Memory B cell (primary cell): Measurements from ENCODE around the gene LRRC53.

Experiments
- ATAC-seq: fragments of 150-1000 bp; cut with Tn5 transposase; 2 replicates; pipeline ENCODE4 v1.10.0; 2021; ENCODE audit warnings: low read depth, mild to moderate bottlenecking, moderate library complexity
- DNase-seq, 2 donors: peaks; one replicate each; pipeline ENCODE4 v3.0.0; 2022; ENCODE audit warnings: low spot score in 2 of 2
- H3K27ac Mint-ChIP-seq: one replicate; pipeline ENCODE4 v1.8.0; 2022; ENCODE audit warnings: mild to moderate bottlenecking, moderate library complexity, mixed read lengths
- H3K27me3 Mint-ChIP-seq: one replicate; pipeline ENCODE4 v1.8.0; 2022; ENCODE audit warnings: mixed read lengths
- H3K36me3 Mint-ChIP-seq: one replicate; pipeline ENCODE4 v1.8.0; 2022; ENCODE audit warnings: mild to moderate bottlenecking, mixed read lengths
- H3K4me1 Mint-ChIP-seq: one replicate; pipeline ENCODE4 v1.8.0; 2022; ENCODE audit warnings: mixed read lengths
- H3K4me3 Mint-ChIP-seq: one replicate; pipeline ENCODE4 v1.8.0; 2022; ENCODE audit warnings: mild to moderate bottlenecking, moderate library complexity, mixed read lengths
- H3K9me3 Mint-ChIP-seq: one replicate; pipeline ENCODE4 v1.8.0; 2022; ENCODE audit warnings: mixed read lengths

LRRC53 gene

DNA sequence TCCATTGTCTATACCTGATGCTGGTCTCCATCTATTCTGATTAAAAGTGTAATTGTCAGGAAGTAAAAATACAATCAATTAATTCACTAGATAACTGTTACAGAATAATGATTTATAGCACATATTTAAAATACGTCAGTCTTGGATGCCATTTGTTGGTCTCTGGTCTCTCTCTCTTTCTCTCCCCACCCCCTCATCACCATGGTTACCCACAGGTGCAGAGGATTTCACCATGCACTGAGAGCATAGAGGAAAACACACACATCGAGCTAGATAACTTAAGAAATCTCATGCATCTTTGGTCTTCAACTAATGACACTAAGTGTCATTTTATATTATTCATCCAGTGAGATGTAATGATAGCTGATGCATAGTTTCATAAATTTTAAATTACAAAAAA, 33.4 kb downstream of the LRRC53 start:
- no peak for ATAC-seq
- DNase-seq = no peak
- peaks cover 3% of the 10 kb centered on the region for H3K27me3 Mint-ChIP-seq

DNA sequence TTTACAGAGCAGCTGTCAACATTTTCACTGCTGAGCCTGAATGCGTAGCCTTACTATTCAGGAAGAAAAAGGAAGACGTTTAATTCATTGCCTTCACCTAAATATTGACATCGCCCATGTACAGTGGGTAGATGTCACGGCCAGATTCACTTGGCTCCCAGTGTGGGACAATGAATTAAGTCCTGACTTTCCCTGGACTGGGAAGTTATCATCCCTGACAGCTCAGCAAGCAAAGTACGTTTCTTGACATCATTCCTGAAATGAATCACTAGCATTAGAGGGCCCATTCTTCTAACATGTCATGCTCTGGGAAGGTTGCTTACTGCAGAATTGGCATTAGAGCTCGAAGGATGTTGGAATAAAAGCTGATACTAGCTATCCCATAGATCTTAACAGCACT, 37.8 kb downstream of the LRRC53 start:
- H3K27ac Mint-ChIP-seq = no peak overlapping the region
- H3K36me3 Mint-ChIP-seq = no peaks in the 10 kb centered on the region
- H3K4me3 Mint-ChIP-seq = no peak overlapping the region
- no peaks in the 10 kb centered on the region for H3K4me1 Mint-ChIP-seq
- no peak for ATAC-seq
- H3K9me3 Mint-ChIP-seq = no peaks in the 10 kb centered on the region
- H3K27me3 Mint-ChIP-seq = peaks cover 3% of the 10 kb centered on the region
- no peak for DNase-seq

More for the DNA sequence above, 33.4 kb downstream of the LRRC53 start:
- Mint-ChIP-seq H3K4me1 (no peaks in the 10 kb centered on the region), H3K27ac (no peak overlapping the region), H3K4me3 (no peak overlapping the region), H3K9me3 (no peaks in the 10 kb centered on the region), H3K36me3 (no peaks in the 10 kb centered on the region)

DNA sequence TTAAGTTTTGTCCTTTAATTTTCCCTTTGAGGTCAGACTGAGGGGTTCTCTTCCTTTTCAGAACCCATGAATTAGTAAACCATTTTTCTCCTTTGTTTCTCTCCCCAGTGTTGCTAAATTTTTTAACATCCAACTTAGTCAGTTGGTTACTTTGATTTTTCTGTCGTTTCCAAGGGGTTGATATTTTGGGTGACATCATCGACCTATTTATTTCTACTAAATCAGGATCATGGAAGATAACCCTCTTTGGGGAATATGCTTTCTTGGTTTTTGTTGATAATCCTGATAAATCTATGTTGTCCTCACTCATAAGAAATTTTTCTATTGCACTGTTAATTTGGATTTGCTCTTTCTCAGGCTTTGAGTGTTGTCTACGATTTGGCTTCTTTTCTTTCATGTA, 40.9 kb downstream of the LRRC53 start:
- no peak for ATAC-seq
- no peaks in the 10 kb centered on the region for H3K36me3 Mint-ChIP-seq

DNA sequence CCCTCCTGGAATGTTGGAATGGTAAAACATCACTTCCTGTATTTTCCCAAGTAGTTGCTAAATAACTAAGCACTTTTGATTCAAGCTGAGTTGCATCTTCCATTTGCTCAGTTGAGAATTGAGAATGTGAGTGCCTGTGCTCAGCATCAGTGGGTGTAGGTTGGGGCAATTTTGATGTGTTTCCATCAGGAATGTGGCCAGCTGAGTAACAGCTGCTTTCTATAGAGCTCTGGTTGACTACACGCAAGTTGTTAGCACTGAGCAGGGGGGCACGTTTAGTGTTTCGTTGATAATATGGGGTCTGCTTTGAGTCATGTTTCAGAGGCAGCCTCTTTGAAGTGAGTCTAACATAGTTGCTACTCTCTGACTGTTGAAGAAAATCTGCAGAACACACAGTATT, 41.5 kb downstream of the LRRC53 start:
- no peak for DNase-seq
- peaks cover 2% of the 10 kb centered on the region for H3K27me3 Mint-ChIP-seq
- ATAC-seq = no peak

More for the DNA sequence above, 40.9 kb downstream of the LRRC53 start:
- no peak for DNase-seq
- Mint-ChIP-seq H3K27ac (no peak overlapping the region), H3K4me3 (no peak overlapping the region), H3K27me3 (peaks cover 2% of the 10 kb centered on the region), H3K4me1 (no peaks in the 10 kb centered on the region), H3K9me3 (no peaks in the 10 kb centered on the region)

DNA sequence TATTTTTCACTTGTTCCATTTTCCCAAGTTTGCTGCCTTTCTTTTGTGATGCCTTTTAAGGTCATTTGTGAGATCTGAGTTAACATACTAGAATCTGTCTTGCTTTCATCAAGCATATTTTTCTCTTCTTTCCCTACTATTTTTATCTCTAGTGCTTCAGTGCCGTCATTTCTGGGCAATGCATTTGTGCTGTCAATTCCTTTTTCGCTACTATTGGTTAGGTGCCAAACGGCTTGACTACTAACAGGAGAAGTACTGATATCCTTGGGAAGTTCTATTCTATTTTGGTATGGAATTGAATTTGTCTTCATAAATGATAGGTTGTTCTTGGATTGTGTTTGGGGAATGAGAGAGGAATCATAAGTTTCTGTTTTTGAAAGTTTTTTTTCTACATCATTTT, 42.2 kb downstream of the LRRC53 start:
- Mint-ChIP-seq H3K4me3 (no peak overlapping the region), H3K9me3 (no peaks in the 10 kb centered on the region), H3K4me1 (no peaks in the 10 kb centered on the region), H3K27me3 (peaks cover 2% of the 10 kb centered on the region), H3K27ac (no peak overlapping the region), H3K36me3 (no peaks in the 10 kb centered on the region)
- ATAC-seq (no peak), DNase-seq (no peak)

More for the DNA sequence above, 41.5 kb downstream of the LRRC53 start:
- no peak overlapping the region for H3K4me3 Mint-ChIP-seq
- no peak overlapping the region for H3K27ac Mint-ChIP-seq
- H3K36me3 Mint-ChIP-seq = no peaks in the 10 kb centered on the region
- no peaks in the 10 kb centered on the region for H3K9me3 Mint-ChIP-seq
- no peaks in the 10 kb centered on the region for H3K4me1 Mint-ChIP-seq

DNA sequence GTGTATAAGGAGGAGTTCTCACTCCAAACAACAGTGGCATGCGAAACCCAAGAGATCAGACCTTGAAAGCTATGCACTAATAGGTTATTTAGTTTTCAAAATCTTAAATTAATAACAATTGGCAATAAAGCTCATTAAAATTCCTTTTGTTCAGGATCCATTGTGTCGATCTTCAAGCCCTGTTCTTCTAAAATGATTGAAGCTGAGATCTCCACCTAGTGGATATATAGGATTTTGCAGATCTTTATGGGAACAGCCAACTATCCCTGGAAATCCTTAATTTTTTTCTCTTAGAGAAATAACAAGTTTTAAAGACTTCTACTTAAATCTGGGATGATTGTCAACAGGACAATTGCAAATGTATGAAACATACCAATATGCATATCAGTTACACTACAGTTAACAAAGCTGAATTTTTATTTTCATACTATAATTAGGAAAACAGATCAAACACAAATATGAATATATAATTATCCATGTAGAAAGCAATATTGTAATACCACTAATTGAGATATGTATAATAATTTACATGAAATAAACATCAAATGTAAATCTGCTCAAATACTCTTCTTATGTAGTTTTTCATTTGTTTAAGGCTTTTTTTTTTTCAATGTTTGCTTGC, 43.3 kb downstream of the LRRC53 start:
- Mint-ChIP-seq H3K36me3 (no peaks in the 10 kb centered on the region), H3K9me3 (no peaks in the 10 kb centered on the region), H3K27me3 (peaks cover 2% of the 10 kb centered on the region), H3K4me1 (no peaks in the 10 kb centered on the region), H3K27ac (no peak overlapping the region), H3K4me3 (no peak overlapping the region)
- ATAC-seq = no peak
- no peak for DNase-seq

DNA sequence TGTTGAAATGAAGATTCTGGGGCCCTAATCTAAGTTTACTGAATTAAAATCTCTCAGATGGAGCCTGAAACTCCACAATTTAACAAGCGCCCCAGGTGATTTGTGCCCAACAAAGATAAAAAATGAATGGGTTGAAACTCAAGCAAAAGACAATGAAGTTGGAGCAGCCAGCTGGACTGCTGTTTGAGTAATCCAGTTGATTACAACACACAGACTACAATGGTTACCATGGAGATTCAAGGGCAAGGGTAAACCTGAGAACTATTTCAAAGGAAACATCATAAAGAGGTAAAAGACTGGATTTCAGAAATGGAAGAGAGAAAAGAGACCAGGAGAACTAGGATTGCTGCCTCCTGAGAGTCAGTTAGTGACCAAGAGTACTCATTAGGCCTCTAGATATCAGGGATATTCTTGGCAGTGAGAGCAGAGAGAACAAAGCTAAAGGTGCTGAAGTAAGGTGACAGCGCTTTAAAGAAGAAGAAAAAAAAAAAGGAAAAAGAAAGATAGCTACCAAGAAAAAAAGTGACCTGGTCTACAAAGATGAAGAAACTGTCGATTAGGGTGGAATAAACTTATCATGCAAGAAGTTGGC, 44.5 kb downstream of the LRRC53 start:
- Mint-ChIP-seq H3K4me3 (no peak overlapping the region), H3K9me3 (no peaks in the 10 kb centered on the region), H3K27ac (no peak overlapping the region), H3K4me1 (no peaks in the 10 kb centered on the region), H3K36me3 (no peaks in the 10 kb centered on the region), H3K27me3 (peaks cover 2% of the 10 kb centered on the region)
- DNase-seq = no peak
- ATAC-seq = no peak

DNA sequence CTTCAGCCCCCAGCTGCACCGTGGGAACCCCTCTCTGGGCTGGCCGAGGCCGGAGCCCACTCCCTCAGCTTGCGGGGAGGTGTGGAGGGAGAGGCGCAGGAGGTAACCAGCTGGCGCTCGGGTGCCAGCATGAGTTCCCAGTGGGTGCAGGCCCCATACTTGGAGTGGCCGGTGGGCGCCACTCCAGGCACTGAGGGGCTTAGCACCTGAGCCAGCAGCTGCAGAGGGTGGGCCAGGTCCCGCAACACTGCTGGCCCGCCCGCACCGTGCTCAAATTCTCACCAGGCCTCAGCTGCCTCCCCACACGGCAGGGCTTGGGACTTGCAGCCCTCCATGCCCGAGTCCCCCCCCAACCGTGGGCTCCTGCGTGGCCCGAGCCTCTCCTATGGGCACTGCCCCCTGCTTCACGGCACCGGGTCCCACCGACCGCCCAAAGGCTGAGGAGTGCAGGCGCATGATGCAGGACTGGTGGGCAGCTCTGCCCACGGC, 47.2 kb downstream of the LRRC53 start:
- Mint-ChIP-seq H3K27ac (no peak overlapping the region), H3K27me3 (peaks cover 3% of the 10 kb centered on the region), H3K4me3 (no peak overlapping the region), H3K36me3 (no peaks in the 10 kb centered on the region), H3K4me1 (peaks cover 2% of the 10 kb centered on the region), H3K9me3 (no peaks in the 10 kb centered on the region)
- DNase-seq (no peak), ATAC-seq (no peak)

DNA sequence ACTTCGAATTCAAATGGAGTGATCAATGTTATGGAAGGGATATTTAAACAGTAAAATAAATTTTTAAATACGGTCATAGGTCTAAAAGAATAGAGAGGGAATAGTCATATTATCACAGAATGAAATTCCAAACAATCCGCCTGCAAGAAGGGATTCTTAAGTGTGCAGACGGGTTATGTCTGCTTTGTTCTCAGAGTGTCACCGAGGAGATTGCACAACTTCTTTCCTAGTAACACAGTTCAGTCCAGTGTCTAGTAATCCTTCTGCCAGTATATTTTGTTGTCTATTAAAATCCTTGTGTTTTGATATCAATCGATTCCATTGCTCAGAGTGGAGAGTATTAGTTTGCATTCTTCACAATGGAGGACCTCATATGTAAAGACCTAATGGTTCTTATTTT, 48.4 kb downstream of the LRRC53 start:
- H3K36me3 Mint-ChIP-seq = no peaks in the 10 kb centered on the region
- H3K4me1 Mint-ChIP-seq = peaks cover 2% of the 10 kb centered on the region
- no peaks in the 10 kb centered on the region for H3K9me3 Mint-ChIP-seq
- H3K27me3 Mint-ChIP-seq = peaks cover 1% of the 10 kb centered on the region
- H3K27ac Mint-ChIP-seq = no peak overlapping the region
- DNase-seq (no peak), ATAC-seq (no peak)
- no peak overlapping the region for H3K4me3 Mint-ChIP-seq

DNA sequence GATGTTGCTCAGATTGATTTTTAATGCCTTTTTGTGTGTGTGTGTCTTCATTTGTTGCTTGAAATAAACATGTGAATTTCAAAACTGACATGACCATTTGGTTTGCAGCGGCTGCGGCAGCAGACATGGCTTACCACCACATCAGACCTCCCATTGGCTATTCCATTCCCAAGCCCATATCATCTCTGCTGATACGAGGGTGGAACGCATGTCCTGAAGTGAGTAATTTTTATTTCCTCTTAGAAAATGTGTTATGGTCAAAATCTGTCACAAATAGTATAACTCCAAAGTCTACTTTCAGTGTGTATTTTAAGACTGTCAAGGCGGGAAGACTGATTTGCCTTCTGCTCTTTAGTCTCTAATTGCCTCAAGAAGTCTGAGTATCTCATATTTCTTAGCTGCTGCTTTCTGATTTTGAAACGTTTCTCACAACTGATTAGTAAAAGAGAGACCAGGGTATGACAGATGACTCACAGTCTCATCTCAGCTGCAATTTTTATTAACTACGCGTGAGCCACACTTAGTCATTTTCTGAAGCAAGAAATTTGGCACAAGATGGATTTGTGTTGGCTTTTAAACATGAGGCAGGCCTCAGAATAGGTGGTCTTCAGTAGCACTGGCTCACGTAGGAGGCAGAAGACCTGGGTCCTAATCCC, 49.0 kb downstream of the LRRC53 start:
- Mint-ChIP-seq H3K27me3 (peaks cover 1% of the 10 kb centered on the region), H3K4me1 (peaks cover 2% of the 10 kb centered on the region), H3K9me3 (no peaks in the 10 kb centered on the region), H3K36me3 (no peaks in the 10 kb centered on the region), H3K27ac (no peak overlapping the region), H3K4me3 (no peak overlapping the region)
- no peak for ATAC-seq
- no peak for DNase-seq

DNA sequence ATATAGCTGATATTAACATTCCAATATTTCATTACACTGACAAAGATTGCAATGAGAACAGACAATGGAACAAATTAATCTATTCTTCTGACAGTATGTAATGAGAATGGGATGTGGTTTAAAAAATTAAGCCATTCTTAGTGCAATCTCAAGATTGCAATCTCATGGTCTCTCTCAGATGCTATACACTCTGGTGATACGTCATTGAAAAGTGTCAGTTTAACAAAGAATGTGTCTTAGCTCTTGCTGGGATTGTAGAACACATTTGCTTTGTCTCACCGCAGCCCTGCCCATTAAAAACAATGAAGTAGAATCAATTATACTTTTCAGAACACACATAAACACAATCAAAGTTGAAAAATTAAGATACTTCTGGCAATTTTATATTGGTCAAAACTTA, 55.2 kb downstream of the LRRC53 start:
- H3K4me3 Mint-ChIP-seq = no peak overlapping the region
- no peaks in the 10 kb centered on the region for H3K9me3 Mint-ChIP-seq
- ATAC-seq (no peak), DNase-seq (no peak)
- no peak overlapping the region for H3K27ac Mint-ChIP-seq
- H3K27me3 Mint-ChIP-seq = no peaks in the 10 kb centered on the region
- no peaks in the 10 kb centered on the region for H3K4me1 Mint-ChIP-seq
- H3K36me3 Mint-ChIP-seq = no peaks in the 10 kb centered on the region

DNA sequence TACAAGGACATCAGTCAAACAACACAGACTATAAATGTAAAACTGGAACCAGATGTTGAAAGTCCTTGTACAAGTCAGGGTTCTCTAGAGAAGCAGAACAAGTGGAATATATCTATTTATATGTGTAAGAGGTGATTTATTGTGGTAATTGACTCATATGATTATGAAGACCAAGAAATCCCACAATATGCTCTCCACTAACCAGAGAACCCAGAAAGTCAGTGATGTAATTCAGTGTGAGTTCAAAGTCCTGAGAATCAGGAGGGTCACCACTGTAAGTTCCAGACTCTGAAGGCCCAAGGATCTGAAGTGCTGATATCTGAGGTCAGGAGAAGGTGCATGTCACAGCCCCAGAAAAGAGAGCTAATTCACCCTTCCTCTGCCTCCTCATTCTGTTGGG, 57.0 kb downstream of the LRRC53 start:
- H3K9me3 Mint-ChIP-seq = peaks cover 1% of the 10 kb centered on the region
- no peak overlapping the region for H3K27ac Mint-ChIP-seq
- DNase-seq (no peak), ATAC-seq (no peak)
- H3K27me3 Mint-ChIP-seq = no peaks in the 10 kb centered on the region
- H3K4me3 Mint-ChIP-seq = no peak overlapping the region
- H3K4me1 Mint-ChIP-seq = no peaks in the 10 kb centered on the region
- H3K36me3 Mint-ChIP-seq = no peaks in the 10 kb centered on the region

DNA sequence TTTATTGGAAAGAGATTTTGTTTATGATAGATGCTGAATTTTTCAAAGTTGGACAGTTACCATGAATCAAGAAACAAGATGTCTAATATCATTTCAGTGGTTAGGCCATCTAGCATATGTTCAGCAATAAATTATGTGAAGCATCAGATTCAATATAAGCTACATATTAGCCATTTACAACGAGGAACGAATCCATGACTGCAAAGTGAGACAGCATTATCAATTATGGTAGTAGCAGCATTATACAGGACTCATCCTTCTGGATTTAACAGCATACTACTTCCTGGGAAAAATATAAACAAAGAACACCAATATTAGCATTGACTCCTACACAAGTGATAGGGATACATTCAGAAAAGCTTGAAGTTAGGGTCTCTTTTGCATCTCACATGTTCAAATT, 59.1 kb downstream of the LRRC53 start:
- Mint-ChIP-seq H3K9me3 (peaks cover 1% of the 10 kb centered on the region), H3K27me3 (no peaks in the 10 kb centered on the region), H3K4me3 (no peak overlapping the region), H3K27ac (no peak overlapping the region), H3K4me1 (no peaks in the 10 kb centered on the region), H3K36me3 (no peaks in the 10 kb centered on the region)
- DNase-seq (no peak), ATAC-seq (no peak)

DNA sequence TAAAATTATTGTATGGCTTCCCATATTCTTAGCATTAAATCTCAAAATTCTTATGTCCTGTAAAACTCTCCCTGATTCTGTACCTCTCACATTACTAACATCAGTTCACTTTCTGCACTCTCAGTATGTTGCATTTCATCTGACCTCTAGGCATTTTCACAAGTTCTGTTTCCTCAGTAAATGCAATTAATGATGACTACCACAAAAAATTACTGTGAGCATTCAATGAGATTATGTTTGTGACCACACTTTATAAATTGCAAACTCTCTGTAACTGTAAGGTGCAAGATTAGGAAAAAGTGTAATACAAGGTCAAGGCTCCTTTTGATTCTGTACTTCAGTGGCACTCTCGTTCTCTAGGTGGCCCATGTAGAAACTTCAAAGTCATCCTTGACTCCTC, 60.4 kb downstream of the LRRC53 start:
- no peak overlapping the region for H3K4me3 Mint-ChIP-seq
- no peaks in the 10 kb centered on the region for H3K4me1 Mint-ChIP-seq
- no peaks in the 10 kb centered on the region for H3K27me3 Mint-ChIP-seq
- no peak for ATAC-seq
- no peak overlapping the region for H3K27ac Mint-ChIP-seq
- DNase-seq = no peak
- peaks cover 1% of the 10 kb centered on the region for H3K9me3 Mint-ChIP-seq
- H3K36me3 Mint-ChIP-seq = no peaks in the 10 kb centered on the region

DNA sequence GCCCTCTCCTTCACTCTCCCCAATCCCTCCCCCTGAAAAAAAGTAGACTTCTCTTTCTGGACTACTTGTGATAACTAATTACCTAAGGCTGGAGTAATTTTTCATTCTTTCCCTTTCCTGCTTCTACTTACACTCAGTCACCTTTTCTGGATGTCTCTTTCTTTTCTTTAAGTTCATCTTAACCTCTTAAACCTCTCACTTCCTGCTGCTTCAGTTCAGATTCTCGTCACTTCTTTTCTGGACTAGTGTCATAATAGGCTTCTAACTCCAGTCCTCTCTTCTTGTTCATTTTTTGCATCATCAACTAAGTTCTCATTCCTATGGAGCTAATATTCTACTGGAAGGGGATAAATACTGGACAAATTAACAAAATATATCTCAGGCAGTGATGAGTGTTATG, 75.4 kb downstream of the LRRC53 start:
- Mint-ChIP-seq H3K9me3 (no peaks in the 10 kb centered on the region), H3K27me3 (no peaks in the 10 kb centered on the region), H3K4me3 (no peak overlapping the region), H3K27ac (no peak overlapping the region), H3K36me3 (no peaks in the 10 kb centered on the region), H3K4me1 (peaks cover 3% of the 10 kb centered on the region)
- DNase-seq (no peak), ATAC-seq (no peak)
